SK-N-SH (cell line): ENCODE measurements around the gene ARHGDIA. TPM values are rescaled to one million over a fixed set of nuclear protein-coding genes. Genes with fewer than 3 reads are reported as not detected.
A peak's percentile ranks its signal among the peaks of the same experiment; 100 is the strongest.

Source experiments
- CTCF ChIA-PET: fragments of 300-600, 350-600 bp; formaldehyde crosslinking; extraction: SDS; loops from one replicate; lab custom pipeline; 2021; lab: Yijun Ruan, JAX
- POLR2A ChIA-PET: fragments of 350-600 bp; sonication (Branson Sonifier 250); formaldehyde crosslinking; extraction: SDS; loops from one replicate; lab custom pipeline; 2020; ENCODE audit warnings: antibody characterized with exemption, inconsistent platforms; lab: Yijun Ruan, JAX
- DNase-seq: peaks from one replicate; pipeline ENCODE4 v3.0.0; 2012
- H2AFZ ChIP-seq: fragments of 200-600 bp; sonication (generic); 2 replicates; pipeline ENCODE4 v1.8.1; 2016; ENCODE audit warnings: antibody characterized with exemption, mild to moderate bottlenecking, low read depth
- H3F3A ChIP-seq: fragments of 200-600 bp; sonication (generic); replicated peaks from 2 replicates; pipeline ENCODE3; 2016; ENCODE audit warnings: antibody characterized with exemption, mild to moderate bottlenecking; ENCODE audit not compliant: insufficient read depth
- H3K27ac ChIP-seq, 2 experiments: fragments of 200-500 bp in 1 of 2; fragments of 200-600 bp in 1 of 2; sonication (Bioruptor generic) in 1 of 2; sonication (generic), shearing (Covaris generic) in 1 of 2; 2 replicates each; pipeline versions ENCODE4 v1.5.1 to v1.6.1; 2014 to 2016; ENCODE audit warnings: low read depth in 2 of 2, inconsistent platforms in 1 of 2, low read length in 1 of 2, mild to moderate bottlenecking in 1 of 2, mixed read lengths in 1 of 2
- H3K27me3 ChIP-seq: fragments of 200-600 bp; sonication (generic), shearing (Covaris generic); 2 replicates; pipeline ENCODE4 v1.6.1; 2016; ENCODE audit warnings: mixed run types; ENCODE audit not compliant: insufficient read depth
- H3K36me3 ChIP-seq, 2 experiments: fragments of 200-500 bp in 1 of 2; fragments of 200-600 bp in 1 of 2; sonication (Bioruptor generic) in 1 of 2; sonication (generic) in 1 of 2; replicated peaks in 1 of 2; 2 replicates each; pipeline versions ENCODE3 to v1.5.1; 2014 to 2016; ENCODE audit warnings: low read length in 1 of 2, mild to moderate bottlenecking in 1 of 2; ENCODE audit not compliant: insufficient read depth in 2 of 2, control insufficient read depth in 1 of 2
- H3K4me1 ChIP-seq, 2 experiments: fragments of 200-500 bp in 1 of 2; fragments of 200-600 bp in 1 of 2; sonication (Bioruptor generic) in 1 of 2; sonication (generic), shearing (Covaris generic) in 1 of 2; 2 replicates each; pipeline versions ENCODE4 v1.5.1 to v1.6.1; 2014 to 2016; ENCODE audit warnings: low read depth in 1 of 2, low read length in 1 of 2, mixed run types in 1 of 2; ENCODE audit not compliant: insufficient read depth in 2 of 2, control insufficient read depth in 1 of 2
- H3K4me2 ChIP-seq: fragments of 200-600 bp; sonication (generic), shearing (Covaris generic); 2 replicates; pipeline ENCODE4 v1.6.1; 2017; ENCODE audit warnings: mixed run types
- H3K4me3 ChIP-seq, 2 experiments: fragments of 200-500 bp in 1 of 2; fragments of 200-600 bp in 1 of 2; sonication (Bioruptor generic) in 1 of 2; sonication (generic), shearing (Covaris generic) in 1 of 2; 2 replicates each; pipeline versions ENCODE4 v1.5.1 to v1.8.1; 2014 to 2016; ENCODE audit warnings: low read depth in 2 of 2, inconsistent platforms in 1 of 2, low read length in 1 of 2, mild to moderate bottlenecking in 1 of 2, mixed read lengths in 1 of 2, moderate library complexity in 1 of 2
- H3K79me2 ChIP-seq: fragments of 200-600 bp; sonication (generic); 2 replicates; pipeline ENCODE4 v1.8.1; 2017; ENCODE audit warnings: mild to moderate bottlenecking; ENCODE audit not compliant: insufficient read depth
- H3K9ac ChIP-seq: fragments of 200-600 bp; sonication (generic); 2 replicates; pipeline ENCODE4 v1.6.1; 2017; ENCODE audit warnings: mixed run types
- H3K9me2 ChIP-seq: fragments of 200-600 bp; sonication (generic); 2 replicates; pipeline ENCODE4 v1.6.1; 2017; ENCODE audit warnings: mixed run types
- H3K9me3 ChIP-seq: fragments of 200-600 bp; sonication (generic); 2 replicates; pipeline ENCODE4 v1.6.1; 2017; ENCODE audit warnings: mixed run types, mild to moderate bottlenecking, moderate library complexity
- H4K20me1 ChIP-seq: fragments of 200-600 bp; sonication (generic); 2 replicates; pipeline ENCODE4 v1.6.1; 2017; ENCODE audit warnings: mild to moderate bottlenecking, mixed run types; ENCODE audit not compliant: insufficient read depth
- CHD2 ChIP-seq: fragments of 150-350 bp; IDR thresholded peaks from 2 replicates; pipeline ENCODE4 v1.6.1; 2018; ENCODE audit warnings: low read length; ENCODE audit not compliant: partially characterized antibody
- EZH2phosphoT487 ChIP-seq: fragments of 200-600 bp; sonication (generic); IDR thresholded peaks from 2 replicates; pipeline ENCODE4 v1.6.1; 2017; ENCODE audit warnings: low read depth, mixed run types, mild to moderate bottlenecking, antibody characterized with exemption, moderate library complexity, borderline replicate concordance
- FOSL2 ChIP-seq: IDR thresholded peaks from 2 replicates; pipeline ENCODE4 v1.4.0; 2012; ENCODE audit warnings: low read depth, mild to moderate bottlenecking, moderate library complexity, borderline replicate concordance
- GABPA ChIP-seq: IDR thresholded peaks from 2 replicates; pipeline ENCODE4 v1.4.0; 2012; ENCODE audit warnings: low read depth, mild to moderate bottlenecking
- MEF2A ChIP-seq: IDR thresholded peaks from 2 replicates; pipeline ENCODE4 v1.4.0; 2012; ENCODE audit warnings: low read depth, borderline replicate concordance
- MXI1 ChIP-seq: IDR thresholded peaks from 2 replicates; pipeline ENCODE4 v1.6.1; 2012; ENCODE audit warnings: mild to moderate bottlenecking, low read depth, low read length, improper control_type of control experiment
- NFIC ChIP-seq: IDR thresholded peaks from 2 replicates; pipeline ENCODE4 v1.4.0; 2012; ENCODE audit warnings: borderline replicate concordance
- POLR2AphosphoS5 ChIP-seq: IDR thresholded peaks from 2 replicates; pipeline ENCODE4 v1.6.1; 2012; ENCODE audit warnings: low read depth, low read length
- RAD21 ChIP-seq: IDR thresholded peaks from 2 replicates; pipeline ENCODE4 v1.6.1; 2012; ENCODE audit warnings: mild to moderate bottlenecking, low read length
- RCOR1 ChIP-seq: fragments of 150-350 bp; IDR thresholded peaks from 2 replicates; pipeline ENCODE4 v1.6.1; 2017; ENCODE audit warnings: antibody characterized with exemption, low read length
- RFX5 ChIP-seq: IDR thresholded peaks from 2 replicates; pipeline ENCODE4 v1.6.1; 2012; ENCODE audit warnings: mild to moderate bottlenecking, improper control_type of control experiment, low read length
- SIN3A ChIP-seq: IDR thresholded peaks from 2 replicates; pipeline ENCODE4 v1.6.1; 2012; ENCODE audit warnings: low read depth, mild to moderate bottlenecking, low read length, moderate library complexity, borderline replicate concordance
- TCF12 ChIP-seq: IDR thresholded peaks from 2 replicates; pipeline ENCODE4 v1.4.0; 2012
- USF1 ChIP-seq: IDR thresholded peaks from 2 replicates; pipeline ENCODE4 v1.4.0; 2012; ENCODE audit warnings: low read depth, borderline replicate concordance
- YY1 ChIP-seq: IDR thresholded peaks from 2 replicates; pipeline ENCODE4 v1.4.0; 2012; ENCODE audit warnings: low read depth, mild to moderate bottlenecking
- WGBS: methylation state at CpG from one replicate; pipeline ENCODE4 v1.1.6; 2017; ENCODE audit warnings: low lambda C conversion rate; 5-methylcytosine and 5-hydroxymethylcytosine counted together
- polyA plus RNA-seq, 3 experiments: library from polyadenylated mRNA; depleted of rRNA; stranded (reverse); fragments of >200 nt; gene quantifications; 2 replicates each; pipeline ENCODE4 v1.2.3, GENCODE V29; 2012
- TF ChIP-seq, protein P1 (sequence below): IDR thresholded peaks from 2 replicates; pipeline ENCODE4 v1.4.0; 2012; ENCODE audit warnings: low read depth, borderline replicate concordance
- TF ChIP-seq, protein P2 (sequence below): fragments of 150-350 bp; IDR thresholded peaks from 2 replicates; pipeline ENCODE4 v1.6.1; 2017; ENCODE audit warnings: antibody characterized with exemption, low read length, low read depth, borderline replicate concordance

The ARHGDIA gene
- polyA plus RNA-seq, 1 of the 3 experiments (the other 2 are of a cell fraction) = 385 TPM

- TF ChIP-seq, protein P1, sequence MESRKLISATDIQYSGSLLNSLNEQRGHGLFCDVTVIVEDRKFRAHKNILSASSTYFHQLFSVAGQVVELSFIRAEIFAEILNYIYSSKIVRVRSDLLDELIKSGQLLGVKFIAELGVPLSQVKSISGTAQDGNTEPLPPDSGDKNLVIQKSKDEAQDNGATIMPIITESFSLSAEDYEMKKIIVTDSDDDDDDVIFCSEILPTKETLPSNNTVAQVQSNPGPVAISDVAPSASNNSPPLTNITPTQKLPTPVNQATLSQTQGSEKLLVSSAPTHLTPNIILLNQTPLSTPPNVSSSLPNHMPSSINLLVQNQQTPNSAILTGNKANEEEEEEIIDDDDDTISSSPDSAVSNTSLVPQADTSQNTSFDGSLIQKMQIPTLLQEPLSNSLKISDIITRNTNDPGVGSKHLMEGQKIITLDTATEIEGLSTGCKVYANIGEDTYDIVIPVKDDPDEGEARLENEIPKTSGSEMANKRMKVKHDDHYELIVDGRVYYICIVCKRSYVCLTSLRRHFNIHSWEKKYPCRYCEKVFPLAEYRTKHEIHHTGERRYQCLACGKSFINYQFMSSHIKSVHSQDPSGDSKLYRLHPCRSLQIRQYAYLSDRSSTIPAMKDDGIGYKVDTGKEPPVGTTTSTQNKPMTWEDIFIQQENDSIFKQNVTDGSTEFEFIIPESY = no peak
- TF ChIP-seq, protein P2, sequence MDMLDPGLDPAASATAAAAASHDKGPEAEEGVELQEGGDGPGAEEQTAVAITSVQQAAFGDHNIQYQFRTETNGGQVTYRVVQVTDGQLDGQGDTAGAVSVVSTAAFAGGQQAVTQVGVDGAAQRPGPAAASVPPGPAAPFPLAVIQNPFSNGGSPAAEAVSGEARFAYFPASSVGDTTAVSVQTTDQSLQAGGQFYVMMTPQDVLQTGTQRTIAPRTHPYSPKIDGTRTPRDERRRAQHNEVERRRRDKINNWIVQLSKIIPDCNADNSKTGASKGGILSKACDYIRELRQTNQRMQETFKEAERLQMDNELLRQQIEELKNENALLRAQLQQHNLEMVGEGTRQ = no peak
- no peak for TF ChIP-seq YY1
- no peak for TF ChIP-seq EZH2phosphoT487
- no peak for TF ChIP-seq USF1
- no peak for TF ChIP-seq FOSL2
Observed at GRCh38 chr17:81910840-81911276, 39.7 kb upstream of the ARHGDIA start (continued).

DNA sequence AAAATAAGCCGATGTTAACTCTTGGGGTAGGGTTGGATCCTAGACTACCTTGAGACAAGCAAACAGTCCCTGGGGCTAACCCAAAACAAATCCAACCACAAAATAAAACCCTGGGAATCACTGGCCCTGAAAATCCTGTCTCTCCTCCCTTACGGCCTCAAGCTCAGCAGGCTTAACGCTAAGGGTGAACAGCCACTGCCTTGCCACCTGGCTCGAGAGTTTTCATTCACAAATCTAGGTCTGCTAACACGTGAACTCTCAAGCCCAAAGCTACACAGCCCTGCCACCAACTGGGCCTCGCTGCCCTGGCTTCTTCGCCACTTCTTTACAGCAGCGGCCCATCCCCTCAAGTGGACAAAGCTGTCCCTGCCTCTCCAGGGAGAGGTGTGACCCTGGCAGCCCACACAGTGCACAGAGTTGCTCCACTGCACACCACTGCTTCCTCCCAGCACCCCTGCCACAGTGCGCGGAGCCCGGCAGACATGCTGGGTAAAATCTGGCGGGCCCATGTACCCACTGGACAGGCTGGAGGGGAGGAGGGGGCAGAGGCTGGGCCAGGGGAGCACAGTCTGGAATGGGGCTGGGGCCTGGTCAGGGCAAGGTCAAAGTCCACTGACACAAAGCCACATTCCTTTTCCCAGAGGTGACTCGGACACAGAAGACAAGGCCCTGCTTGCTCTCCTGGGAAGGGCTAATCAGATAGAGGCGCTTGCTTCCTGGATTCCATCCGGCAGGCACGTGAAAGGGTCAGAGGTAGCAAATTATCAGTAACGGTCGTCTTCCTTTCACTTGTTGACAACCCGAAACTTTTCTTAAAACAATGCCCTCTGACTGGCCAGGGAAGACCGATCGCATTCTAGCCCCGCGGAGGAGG, 39.1 kb upstream of the ARHGDIA start:
- peaks cover 16% of the 10 kb centered on the region for H4K20me1 ChIP-seq
- no peak for TF ChIP-seq CHD2
- TF ChIP-seq MEF2A = no peak
- TF ChIP-seq NFIC = no peak
- TF ChIP-seq GABPA = no peak
- TF ChIP-seq, protein P1 = no peak
- TF ChIP-seq RCOR1 = no peak
- TF ChIP-seq MXI1 = no peak
- no peak for TF ChIP-seq POLR2AphosphoS5
- no peak for TF ChIP-seq SIN3A
- TF ChIP-seq USF1 = no peak
- no peak for TF ChIP-seq RAD21
- TF ChIP-seq RFX5 = no peak
- no peak for TF ChIP-seq TCF12
- H3K36me3 ChIP-seq = peaks cover 19 to 71% of the 10 kb centered on the region in 2 experiments
- 63% methylated on average over 18 of the region's 23 CpGs for WGBS
- no peak overlapping the region for H3K27ac ChIP-seq
- ChIA-PET POLR2A (interaction anchor here (0.6 to 1.7 kb wide), 3 partner anchors 9 to 27 kb away, joined by 3 to 6 read pairs (median 3); no protein-coding TSS in a partner anchor), CTCF (interaction anchor here (0.7 to 3.8 kb wide), 12 partner anchors 18 to 176 kb away, joined by 3 to 20 read pairs (median 3); partner anchors contain the start of gene P4HB)
- H3F3A ChIP-seq = peaks cover 12% of the 10 kb centered on the region
- peak; percentile 66 for DNase-seq
- no peaks in the 10 kb centered on the region for H3K9me3 ChIP-seq
- H3K79me2 ChIP-seq = peaks cover 10% of the 10 kb centered on the region; the same call in 1 of the 2 replicates
- peak overlapping the region; percentile 85 to 96 for H3K4me3 ChIP-seq
- H3K9me2 ChIP-seq = no peaks in the 10 kb centered on the region
- H3K9ac ChIP-seq = peak overlapping the region; percentile 71
- no peak overlapping the region; the same call in 1 of the 2 replicates for H2AFZ ChIP-seq
- H3K27me3 ChIP-seq = no peaks in the 10 kb centered on the region
- peaks cover 8 to 14% of the 10 kb centered on the region in 2 experiments; a peak in 2 of 4 replicates for H3K4me1 ChIP-seq
- peak overlapping the region; percentile 100 for H3K4me2 ChIP-seq
